HepG2 (cell line): Measurements from ENCODE around the gene SLC25A45. TPM values are rescaled to one million over a fixed set of nuclear protein-coding genes. Genes with fewer than 3 reads are reported as not detected.
"Not testable (repeated sequence)": the region's sequence is repeated elsewhere in the genome, so short reads cannot be mapped to it uniquely, and the experiment has no call there.

Experiments used
- ATAC-seq: fragments of 200-7000 bp; cut with Tn5 transposase; 3 replicates; pipeline ENCODE4 v1.9.1; 2020; ENCODE audit warnings: mild to moderate bottlenecking, moderate library complexity
- BruUV-seq: library from RNA; stranded (reverse); fragments of 400-500 nt; replicated peaks from 2 replicates; lab custom pipeline; 2021; lab: Mats Ljungman, UMichigan
- CTCF ChIA-PET: fragments of 300-600 bp; formaldehyde crosslinking; extraction: SDS; loops from one replicate; lab custom pipeline; 2021; ENCODE audit warnings: low total read pairs, inconsistent platforms, low intra/inter-chr PET ratio; lab: Yijun Ruan, JAX
- POLR2A ChIA-PET: fragments of 350-600 bp; sonication (Branson Sonifier 250); formaldehyde crosslinking; loops from one replicate; lab custom pipeline; 2020; ENCODE audit warnings: antibody characterized with exemption, inconsistent platforms; lab: Yijun Ruan, JAX
- DNase-seq: peaks from one replicate; pipeline ENCODE4 v3.0.0-alpha.2; 2015; ENCODE audit warnings: low spot score
- FAIRE-seq: peaks from 3 replicates; lab custom pipeline; 2011; peaks lifted over from hg19 to GRCh38; lab: Jason Lieb, UNC
- H2AFZ ChIP-seq: one replicate; pipeline ENCODE4 v1.6.1; 2011; ENCODE audit warnings: low read length, inconsistent platforms
- H3K27ac ChIP-seq: fragments of 300-600 bp; 3 replicates; pipeline ENCODE4 v1.8.0; 2011; ENCODE audit warnings: mixed run types, mild to moderate bottlenecking, mixed read lengths, low read length, inconsistent platforms; ENCODE audit not compliant: insufficient read depth; ENCODE audit errors: extremely low read length
- H3K27me3 ChIP-seq, 2 experiments: fragments of 200-600 bp in 1 of 2; 2 replicates in 1 of 2; 3 replicates in 1 of 2; pipeline versions ENCODE4 v1.6.0 to v1.8.0; 2011; ENCODE audit warnings: low read length in 2 of 2, mild to moderate bottlenecking in 2 of 2, moderate library complexity in 2 of 2, inconsistent platforms in 1 of 2; ENCODE audit not compliant: insufficient read depth in 2 of 2, control insufficient read depth in 1 of 2
- H3K36me3 ChIP-seq, 2 experiments: fragments of 200-600 bp in 1 of 2; replicated peaks in 1 of 2; 2 replicates in 1 of 2; 3 replicates in 1 of 2; pipeline versions ENCODE4 v1.5.1 to v1.8.0; 2011; ENCODE audit warnings: low read length in 2 of 2, inconsistent platforms in 1 of 2; ENCODE audit not compliant: insufficient read depth in 2 of 2, control insufficient read depth in 1 of 2
- H3K4me1 ChIP-seq: 2 replicates; pipeline ENCODE4 v1.5.1; 2012; ENCODE audit warnings: low read length, inconsistent platforms; ENCODE audit not compliant: insufficient read depth
- H3K4me2 ChIP-seq: 2 replicates; pipeline ENCODE4 v1.6.0; 2011; ENCODE audit warnings: low read depth, low read length, inconsistent platforms
- H3K4me3 ChIP-seq, 3 experiments: fragments of 200-600 bp in 1 of 3; sonication (generic), shearing (Covaris generic) in 1 of 3; replicated peaks in 1 of 3; 2 replicates each; pipeline ENCODE4 v1.5.1; 2011 to 2016; ENCODE audit warnings: low read length in 3 of 3, inconsistent platforms in 2 of 3, low read depth in 2 of 3, mild to moderate bottlenecking in 2 of 3, control low read depth in 1 of 3, mixed read lengths in 1 of 3; ENCODE audit not compliant: insufficient read depth in 1 of 3
- H3K79me2 ChIP-seq: one replicate; pipeline ENCODE4 v1.6.1; 2011; ENCODE audit warnings: low read length, inconsistent platforms; ENCODE audit not compliant: insufficient read depth
- H3K9ac ChIP-seq: 2 replicates; pipeline ENCODE4 v1.6.0; 2011; ENCODE audit warnings: mild to moderate bottlenecking, low read depth, low read length, inconsistent platforms; ENCODE audit not compliant: insufficient read depth
- H3K9me3 ChIP-seq: 2 replicates; pipeline ENCODE4 v1.5.1; 2012; ENCODE audit warnings: mild to moderate bottlenecking, low read length
- H4K20me1 ChIP-seq: 2 replicates; pipeline ENCODE4 v1.6.0; 2011; ENCODE audit warnings: inconsistent platforms, mild to moderate bottlenecking, low read length, moderate library complexity; ENCODE audit not compliant: insufficient read depth
- ZNF121 ChIP-seq: sonication (generic); formaldehyde crosslinking; IDR thresholded peaks from 2 replicates; pipeline ENCODE4 v1.5.0; 2020; ENCODE audit warnings: mild to moderate bottlenecking, missing genetic modification reagents
- ZNF749 ChIP-seq: sonication (generic); formaldehyde crosslinking; IDR thresholded peaks from 2 replicates; pipeline ENCODE4 v1.8.0; 2022; ENCODE audit warnings: mild to moderate bottlenecking, missing genetic modification reagents, moderate library complexity, borderline replicate concordance
- WGBS: methylation state at CpG from one replicate; pipeline ENCODE4 v1.1.6; 2017; ENCODE audit warnings: low lambda C conversion rate; 5-methylcytosine and 5-hydroxymethylcytosine counted together
- in situ Hi-C: cut with HindIII; loops from 2 replicates; pipeline ENCODE4 v1.10.0; 2017; ENCODE audit warnings: low pct_unique_long_range_greater_than_20kb; ENCODE audit not compliant: extremely low pct_ligation_motif_present
- intact Hi-C: fragments of 100-400 bp; cut with micrococcal nuclease; formaldehyde crosslinking; loops from one replicate; pipeline ENCODE4 v1.10.0; 2022; ENCODE audit not compliant: unreplicated experiment
- polyA plus RNA-seq, 8 experiments: library from polyadenylated mRNA; depleted of rRNA in 3 of 8; stranded (reverse) in 7 of 8; unstranded in 1 of 8; fragments of >200 nt; fragmentation: Illumina TruSeq in 4 of 8; extraction: Trizol in 4 of 8; gene quantifications; 2 replicates each; pipeline versions ENCODE4 v1.2.1 to v1.2.3, GENCODE V29; 2011 to 2016; ENCODE audit warnings: low read depth in 4 of 8, missing spikeins in 1 of 8, mixed read lengths in 1 of 8; ENCODE audit not compliant: insufficient read depth in 1 of 8
- total RNA-seq, 5 experiments: library from RNA; depleted of rRNA; stranded (reverse); fragments of >200 nt; fragmentation: Illumina TruSeq; extraction: Trizol; gene quantifications; 2 replicates each; pipeline ENCODE4 v1.2.3, GENCODE V29; 2016; ENCODE audit warnings: low read depth in 1 of 5

The SLC25A45 gene
- total and polyA plus RNA-seq, 2 of the 13 experiments (the other 11 are each of a cell fraction or from before 2014, with no cell fraction given): 1.2 to 3.4 TPM

GRCh38 chr11:65332591-65332990 is 49.9 kb downstream of the SLC25A45 start:
- DNase-seq, H2AFZ ChIP-seq, H3K4me3 ChIP-seq, ATAC-seq, H4K20me1 ChIP-seq, FAIRE-seq, in situ Hi-C loops, H3K4me2 ChIP-seq, BruUV-seq, H3K27ac ChIP-seq, H3K9me3 ChIP-seq, H3K36me3 ChIP-seq, H3K27me3 ChIP-seq, intact Hi-C loops, H3K9ac ChIP-seq: not testable (repeated sequence)
- ChIA-PET CTCF (interaction anchor here (1.6 kb wide), 1 partner anchor 58 kb away, joined by 4 read pairs; no protein-coding TSS in a partner anchor), POLR2A (interaction anchor here (1.0 to 7.3 kb wide), 19 partner anchors 10 to 222 kb away, joined by 3 to 87 read pairs (median 5); partner anchors contain the start of genes CDC42EP2, MALAT1, POLA2 and TM7SF2)
- 80% methylated on average over 9 of the region's 9 CpGs for WGBS
- peaks cover 28% of the 10 kb centered on the region for H3K79me2 ChIP-seq
- peaks cover 29% of the 10 kb centered on the region for H3K4me1 ChIP-seq
- TF ChIP-seq ZNF121 (CRISPR knock-in tag): 0 out of 2 replicates have a peak, but pooled peaks have one; percentile 13

- Histone ChIP-seq H3K9me3 (no peaks in the 10 kb centered on the region), H3K27me3 (no peaks in the 10 kb centered on the region; a peak in 1 of 5 replicates), H2AFZ (no peak overlapping the region), H4K20me1 (no peaks in the 10 kb centered on the region), H3K4me1 (peaks cover 25% of the 10 kb centered on the region), H3K79me2 (peaks cover 19% of the 10 kb centered on the region), H3K36me3 (no peaks in the 10 kb centered on the region), H3K27ac (no peak overlapping the region), H3K9ac (no peak overlapping the region), H3K4me2 (peak overlapping the region; percentile 74; the same call in 1 of the 2 replicates), H3K4me3 (0 out of 6 replicates have a peak overlapping the region, but pooled peaks of 1 of the 3 experiments have one; percentile 41)
- intact Hi-C loops: loop anchor here (1.0 kb wide), 2 partner anchors 15 to 55 kb away; no protein-coding TSS in a partner anchor
- BruUV-seq: no TSS peak
- ATAC-seq (no peak), DNase-seq (no peak), FAIRE-seq (no peak)
- ChIA-PET POLR2A (interaction anchor here (0.6 to 7.3 kb wide), 8 partner anchors 10 to 170 kb away, joined by 3 to 87 read pairs (median 4); partner anchors contain the start of genes CDC42EP2 and POLA2), CTCF (interaction anchor here (1.0 to 2.6 kb wide), 3 partner anchors 14 to 56 kb away, joined by 3 to 53 read pairs (median 10); partner anchors contain the start of gene CDC42EP2)
- 61% methylated on average over 7 of the region's 7 CpGs for WGBS
- peak; percentile 42 for TF ChIP-seq ZNF121 (CRISPR knock-in tag)
- TF ChIP-seq ZNF749 (CRISPR knock-in tag): no peak
- in situ Hi-C loops: no loop called here
Observed at GRCh38 chr11:65330544-65330943, 51.9 kb downstream of the SLC25A45 start.
